ENCODE results near the gene DIABLO. TPM values are rescaled to one million over a fixed set of nuclear protein-coding genes. Genes with fewer than 3 reads are reported as not detected.

Gene DIABLO
- total and polyA plus RNA-seq, 2 donors (not counting 1 experiment from before 2014, with no cell fraction given) = 59.6 to 60.6 TPM

DNA sequence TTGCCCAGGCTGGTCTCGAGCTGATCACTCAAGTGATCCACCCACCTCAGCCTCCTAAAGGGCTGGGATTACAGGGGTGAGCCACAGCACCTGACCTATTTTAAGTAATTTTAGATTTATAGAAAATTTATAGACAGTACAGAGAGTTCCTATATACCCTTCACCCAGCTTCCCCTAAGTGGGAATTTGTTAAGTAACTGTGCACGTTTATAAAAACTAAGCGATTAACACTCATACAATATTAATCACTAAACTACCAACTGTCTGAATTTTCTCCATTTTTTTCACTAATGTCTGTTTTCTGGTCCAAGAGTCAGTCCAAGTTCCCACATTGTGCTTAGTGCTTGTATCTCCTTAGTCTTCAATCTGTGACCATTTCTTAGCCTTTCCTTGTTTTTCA is 57.4 kb downstream of the DIABLO start:
- Histone ChIP-seq H3K4me1 (ENCODE audit: control insufficient read depth, extremely low read depth, insufficient read depth, low read length) (no peaks in the 10 kb centered on the region), H2AFZ (ENCODE audit: low read length) (no peak overlapping the region), H3K27ac (ENCODE audit: insufficient read depth, low read length) (no peak overlapping the region), H3K4me3 (replicated peaks in 1 of 4; ENCODE audit: control extremely low read depth in 1 of 4, insufficient read depth in 1 of 4, low read depth in 3 of 4, low read length in 4 of 4) (no peak overlapping the region), H3K27me3 (ENCODE audit: control insufficient read depth, insufficient read depth, low read length) (peaks cover 6% of the 10 kb centered on the region), H4K20me1 (ENCODE audit: control insufficient read depth, extremely low read depth, insufficient read depth, low read length) (no peaks in the 10 kb centered on the region), H3K36me3 (ENCODE audit: control insufficient read depth, insufficient read depth, low read length) (no peaks in the 10 kb centered on the region), H3K4me2 (ENCODE audit: extremely low read depth, insufficient read depth, low read length) (no peak overlapping the region), H3K79me2 (ENCODE audit: control insufficient read depth, insufficient read depth, low read length) (no peaks in the 10 kb centered on the region), H3K9ac (ENCODE audit: insufficient read depth, low read length) (no peak overlapping the region), H3K9me3 (ENCODE audit: control insufficient read depth, insufficient read depth, low read depth, low read length) (no peaks in the 10 kb centered on the region)
- DNase-seq (ENCODE audit: low read depth in 2 of 2) = no peak
- no peak for TF ChIP-seq EZH2 (IDR thresholded peaks at IDR 0.05; ENCODE audit: low read length, missing control alignments)
- TF ChIP-seq, protein P1, sequence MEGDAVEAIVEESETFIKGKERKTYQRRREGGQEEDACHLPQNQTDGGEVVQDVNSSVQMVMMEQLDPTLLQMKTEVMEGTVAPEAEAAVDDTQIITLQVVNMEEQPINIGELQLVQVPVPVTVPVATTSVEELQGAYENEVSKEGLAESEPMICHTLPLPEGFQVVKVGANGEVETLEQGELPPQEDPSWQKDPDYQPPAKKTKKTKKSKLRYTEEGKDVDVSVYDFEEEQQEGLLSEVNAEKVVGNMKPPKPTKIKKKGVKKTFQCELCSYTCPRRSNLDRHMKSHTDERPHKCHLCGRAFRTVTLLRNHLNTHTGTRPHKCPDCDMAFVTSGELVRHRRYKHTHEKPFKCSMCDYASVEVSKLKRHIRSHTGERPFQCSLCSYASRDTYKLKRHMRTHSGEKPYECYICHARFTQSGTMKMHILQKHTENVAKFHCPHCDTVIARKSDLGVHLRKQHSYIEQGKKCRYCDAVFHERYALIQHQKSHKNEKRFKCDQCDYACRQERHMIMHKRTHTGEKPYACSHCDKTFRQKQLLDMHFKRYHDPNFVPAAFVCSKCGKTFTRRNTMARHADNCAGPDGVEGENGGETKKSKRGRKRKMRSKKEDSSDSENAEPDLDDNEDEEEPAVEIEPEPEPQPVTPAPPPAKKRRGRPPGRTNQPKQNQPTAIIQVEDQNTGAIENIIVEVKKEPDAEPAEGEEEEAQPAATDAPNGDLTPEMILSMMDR (conservative IDR thresholded peaks at IDR 0.05 in 1 of 2, IDR thresholded peaks at IDR 0.05 in 1 of 2; ENCODE audit: low read depth in 1 of 2, low read length in 2 of 2) = no peak

GRCh38 chr12:122167356-122167925 is 58.4 kb downstream of the DIABLO start:
- DNase-seq (ENCODE audit: low read depth in 2 of 2) = no peak
- no peak overlapping the region for H3K27ac ChIP-seq (ENCODE audit: insufficient read depth, low read length)
- H3K4me3 ChIP-seq (replicated peaks in 1 of 4; ENCODE audit: control extremely low read depth in 1 of 4, insufficient read depth in 1 of 4, low read depth in 3 of 4, low read length in 4 of 4) = no peak overlapping the region
- H2AFZ ChIP-seq (ENCODE audit: low read length) = no peak overlapping the region
- TF ChIP-seq, protein P1 (conservative IDR thresholded peaks at IDR 0.05 in 1 of 2, IDR thresholded peaks at IDR 0.05 in 1 of 2; ENCODE audit: low read depth in 1 of 2, low read length in 2 of 2) = no peak
- TF ChIP-seq EZH2 (IDR thresholded peaks at IDR 0.05; ENCODE audit: low read length, missing control alignments) = no peak
- no peaks in the 10 kb centered on the region for H3K79me2 ChIP-seq (ENCODE audit: control insufficient read depth, insufficient read depth, low read length)
- no peaks in the 10 kb centered on the region for H3K36me3 ChIP-seq (ENCODE audit: control insufficient read depth, insufficient read depth, low read length)
- H3K9me3 ChIP-seq (ENCODE audit: control insufficient read depth, insufficient read depth, low read depth, low read length) = no peaks in the 10 kb centered on the region
- H3K4me2 ChIP-seq (ENCODE audit: extremely low read depth, insufficient read depth, low read length) = no peak overlapping the region
- no peak overlapping the region for H3K9ac ChIP-seq (ENCODE audit: insufficient read depth, low read length)
- H3K4me1 ChIP-seq (ENCODE audit: control insufficient read depth, extremely low read depth, insufficient read depth, low read length) = no peaks in the 10 kb centered on the region
- peaks cover 1% of the 10 kb centered on the region for H3K27me3 ChIP-seq (ENCODE audit: control insufficient read depth, insufficient read depth, low read length)
- H4K20me1 ChIP-seq (ENCODE audit: control insufficient read depth, extremely low read depth, insufficient read depth, low read length) = no peaks in the 10 kb centered on the region

DNA sequence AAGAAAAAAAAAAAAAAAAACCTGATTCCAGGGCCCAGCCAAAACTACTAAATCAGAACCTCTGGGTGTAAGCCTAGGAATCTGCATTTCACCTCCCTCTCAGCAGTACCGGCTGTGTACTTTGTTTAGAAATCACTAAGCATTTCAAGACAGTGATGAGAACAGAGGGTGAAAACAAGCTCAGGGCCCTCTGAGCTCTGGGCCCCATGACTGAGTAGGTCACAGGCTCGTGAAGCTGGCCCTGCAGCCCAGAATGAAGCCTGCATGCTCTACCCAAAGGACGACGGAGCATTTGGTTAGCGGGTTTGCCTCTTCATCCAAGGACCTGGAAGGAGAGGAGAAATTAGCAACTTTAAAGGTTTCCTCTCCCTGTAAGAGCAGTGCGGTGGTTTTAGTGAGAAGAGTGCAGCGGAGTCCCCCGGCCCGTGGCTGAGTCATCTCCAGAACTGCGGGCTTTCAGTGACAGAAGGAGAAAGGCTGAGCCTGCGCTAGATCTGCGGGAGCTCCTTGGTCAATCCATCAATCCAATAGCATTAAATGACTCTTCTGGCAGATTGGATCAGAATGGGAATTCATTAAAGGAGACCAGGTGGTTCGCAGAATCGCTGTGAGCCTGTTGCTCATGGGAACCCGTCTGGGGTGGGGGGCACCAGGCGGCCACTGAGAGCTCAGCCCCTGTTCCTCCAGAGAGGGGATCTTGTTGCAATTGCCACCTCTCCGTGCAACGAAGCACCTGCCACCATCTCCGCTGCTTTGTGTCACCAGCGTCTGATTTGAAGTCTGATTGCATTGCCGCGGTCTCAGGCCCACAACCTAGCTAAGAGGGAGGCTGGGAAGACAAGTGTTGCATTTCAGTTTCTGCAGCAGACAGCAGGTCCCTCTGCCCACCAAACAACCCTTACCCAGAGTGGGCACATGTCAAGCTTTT is 59.2 kb downstream of the DIABLO start:
- Histone ChIP-seq H3K4me2 (ENCODE audit: extremely low read depth, insufficient read depth, low read length) (no peak overlapping the region), H3K27ac (ENCODE audit: insufficient read depth, low read length) (no peak overlapping the region), H2AFZ (ENCODE audit: low read length) (no peak overlapping the region), H3K27me3 (ENCODE audit: control insufficient read depth, insufficient read depth, low read length) (no peaks in the 10 kb centered on the region), H3K4me3 (replicated peaks in 1 of 4; ENCODE audit: control extremely low read depth in 1 of 4, insufficient read depth in 1 of 4, low read depth in 3 of 4, low read length in 4 of 4) (no peak overlapping the region), H3K79me2 (ENCODE audit: control insufficient read depth, insufficient read depth, low read length) (no peaks in the 10 kb centered on the region), H4K20me1 (ENCODE audit: control insufficient read depth, extremely low read depth, insufficient read depth, low read length) (no peaks in the 10 kb centered on the region), H3K9ac (ENCODE audit: insufficient read depth, low read length) (no peak overlapping the region), H3K36me3 (ENCODE audit: control insufficient read depth, insufficient read depth, low read length) (no peaks in the 10 kb centered on the region), H3K4me1 (ENCODE audit: control insufficient read depth, extremely low read depth, insufficient read depth, low read length) (no peaks in the 10 kb centered on the region), H3K9me3 (ENCODE audit: control insufficient read depth, insufficient read depth, low read depth, low read length) (no peaks in the 10 kb centered on the region)
- no peak for TF ChIP-seq EZH2 (IDR thresholded peaks at IDR 0.05; ENCODE audit: low read length, missing control alignments)
- TF ChIP-seq, protein P1 (conservative IDR thresholded peaks at IDR 0.05 in 1 of 2, IDR thresholded peaks at IDR 0.05 in 1 of 2; ENCODE audit: low read depth in 1 of 2, low read length in 2 of 2) = no peak
- DNase-seq (ENCODE audit: low read depth in 2 of 2) = no peak

Data from fibroblast of lung (primary cell).